Glutamatergic neuron (in vitro differentiated cells): ENCODE measurements around the gene CST1. TPM values are rescaled to one million over a fixed set of nuclear protein-coding genes. Genes with fewer than 3 reads are reported as not detected.
"Not testable (repeated sequence)": the region's sequence is repeated elsewhere in the genome, so short reads cannot be mapped to it uniquely, and the experiment has no call there.

Experiments
- DNase-seq: peaks from one replicate; pipeline ENCODE4 v3.0.0; 2022
- H3K27ac Mint-ChIP-seq: one replicate; pipeline ENCODE4 v1.8.0; 2020; ENCODE audit warnings: mild to moderate bottlenecking, mixed read lengths, inconsistent platforms; ENCODE audit not compliant: unreplicated experiment
- H3K27me3 Mint-ChIP-seq: one replicate; pipeline ENCODE4 v1.8.0; 2020; ENCODE audit warnings: mild to moderate bottlenecking, moderate library complexity, mixed read lengths, inconsistent platforms; ENCODE audit not compliant: unreplicated experiment
- H3K36me3 Mint-ChIP-seq: one replicate; pipeline ENCODE4 v1.8.0; 2020; ENCODE audit warnings: mild to moderate bottlenecking, mixed read lengths, inconsistent platforms; ENCODE audit not compliant: unreplicated experiment
- H3K4me1 Mint-ChIP-seq: one replicate; pipeline ENCODE4 v1.8.0; 2020; ENCODE audit warnings: mild to moderate bottlenecking, low read depth, mixed read lengths, inconsistent platforms; ENCODE audit not compliant: unreplicated experiment
- H3K4me3 Mint-ChIP-seq: one replicate; pipeline ENCODE4 v1.8.0; 2020; ENCODE audit warnings: mild to moderate bottlenecking, mixed read lengths, inconsistent platforms; ENCODE audit not compliant: unreplicated experiment
- H3K9me3 Mint-ChIP-seq: one replicate; pipeline ENCODE4 v1.8.0; 2020; ENCODE audit warnings: mild to moderate bottlenecking, moderate library complexity, mixed read lengths, inconsistent platforms; ENCODE audit not compliant: unreplicated experiment
- CTCF ChIP-seq: fragments of 200-600 bp; sonication (generic); IDR thresholded peaks from one replicate; pipeline ENCODE4 v1.5.0; 2021; ENCODE audit not compliant: partially characterized antibody, unreplicated experiment
- total RNA-seq: library from RNA; stranded (reverse); fragmentation: NEBNext Ultra II Directional; extraction: Animal tissue kit (Norgen Biotek cat#: 25700); gene quantifications from one replicate; pipeline ENCODE4 v1.2.1, GENCODE V29; 2021; ENCODE audit not compliant: unreplicated experiment

The CST1 gene
- total RNA-seq, 1 donor from 2014 or later, result not detected

DNA sequence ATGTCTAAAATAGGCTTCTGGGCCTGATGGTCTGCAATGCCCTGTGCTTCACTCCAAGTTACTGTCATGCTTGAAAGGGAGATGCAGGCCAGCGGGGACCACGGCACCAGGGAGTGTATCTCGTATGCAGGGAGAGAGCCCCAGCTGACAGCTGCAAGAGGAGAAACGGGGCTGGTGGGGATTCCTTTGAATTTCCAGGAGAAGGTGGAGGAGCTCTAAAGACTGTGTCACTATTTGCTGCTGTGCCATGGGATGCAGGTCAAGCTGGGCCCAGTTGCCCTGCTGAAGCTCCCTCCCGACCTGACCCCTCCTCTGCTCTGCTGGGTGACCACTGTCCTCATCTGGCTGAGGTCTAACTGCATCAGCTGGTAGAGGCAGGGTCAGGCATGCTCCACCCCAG, 989 bp downstream of the CST1 start:
- DNase-seq, result no peak

GRCh38 chr20:23748975-23749374, 1.8 kb downstream of the CST1 start:
- H3K4me1 Mint-ChIP-seq, H3K27ac Mint-ChIP-seq, H3K27me3 Mint-ChIP-seq, H3K36me3 Mint-ChIP-seq, H3K9me3 Mint-ChIP-seq, H3K4me3 Mint-ChIP-seq, DNase-seq: not testable (repeated sequence)

More for the DNA sequence above, 989 bp downstream of the CST1 start:
- Mint-ChIP-seq H3K27me3 (peaks cover 3% of the 10 kb centered on the region), H3K9me3 (peaks cover 5% of the 10 kb centered on the region), H3K27ac (no peak overlapping the region), H3K4me1 (peaks cover 5% of the 10 kb centered on the region), H3K36me3 (no peaks in the 10 kb centered on the region), H3K4me3 (no peak overlapping the region)
- no peak for TF ChIP-seq CTCF

GRCh38 chr20:23747551-23747950, 3.2 kb downstream of the CST1 start:
- not testable (repeated sequence) for H3K4me1 Mint-ChIP-seq, H3K27ac Mint-ChIP-seq, H3K36me3 Mint-ChIP-seq, H3K4me3 Mint-ChIP-seq, H3K27me3 Mint-ChIP-seq, DNase-seq, H3K9me3 Mint-ChIP-seq

- DNase-seq, H3K9me3 Mint-ChIP-seq, H3K36me3 Mint-ChIP-seq, H3K27ac Mint-ChIP-seq, H3K4me3 Mint-ChIP-seq, H3K4me1 Mint-ChIP-seq, H3K27me3 Mint-ChIP-seq: not testable (repeated sequence)
These were observed 3.6 kb downstream of the CST1 start for GRCh38 chr20:23747092-23747491.

DNA sequence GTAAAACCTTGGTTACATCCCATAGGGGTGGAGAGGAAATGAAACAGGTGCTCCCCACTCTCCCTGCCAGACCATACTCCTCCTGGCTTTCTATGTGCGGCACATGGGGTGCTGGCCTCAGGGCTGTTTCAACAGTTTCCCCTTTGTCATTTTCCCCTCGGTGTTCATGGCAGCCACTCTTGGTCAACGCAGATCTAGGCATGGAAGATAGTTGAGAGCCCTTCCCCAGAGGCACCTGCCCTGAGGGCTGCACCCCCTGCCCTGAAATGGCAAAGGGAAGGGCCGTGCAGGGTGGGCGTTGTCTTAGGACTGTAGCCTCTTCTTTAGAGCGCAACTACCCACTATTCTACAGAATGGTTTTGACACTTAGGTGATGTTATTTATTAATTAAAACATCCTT, 4.4 kb downstream of the CST1 start:
- no peak for DNase-seq
- Mint-ChIP-seq H3K27ac (no peak overlapping the region), H3K4me1 (peaks cover 5% of the 10 kb centered on the region), H3K36me3 (no peaks in the 10 kb centered on the region), H3K27me3 (no peaks in the 10 kb centered on the region), H3K4me3 (no peak overlapping the region), H3K9me3 (peaks cover 3% of the 10 kb centered on the region)
- TF ChIP-seq CTCF, result no peak

DNA sequence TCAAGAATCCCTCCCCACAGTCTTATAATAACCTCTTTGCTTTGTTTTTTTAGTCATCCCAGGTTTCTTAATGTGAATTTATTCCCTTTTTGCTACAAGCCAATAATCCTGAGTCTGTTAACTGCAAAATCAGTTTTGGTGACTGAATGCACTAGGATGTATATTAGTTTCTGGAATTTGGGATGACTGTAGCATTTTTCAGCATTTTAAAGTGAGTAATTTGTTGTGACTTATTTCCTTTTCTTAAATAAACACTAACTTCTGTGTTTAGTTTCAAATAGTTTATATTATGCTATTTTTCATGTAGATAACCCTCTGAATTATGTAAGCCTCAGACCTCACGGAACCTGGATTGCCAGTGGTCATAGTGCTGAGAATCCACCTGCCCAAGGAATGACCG, 5.5 kb downstream of the CST1 start:
- no peaks in the 10 kb centered on the region for H3K27me3 Mint-ChIP-seq
- TF ChIP-seq CTCF, result no peak
- H3K9me3 Mint-ChIP-seq, result peaks cover 3% of the 10 kb centered on the region
- H3K36me3 Mint-ChIP-seq, result no peaks in the 10 kb centered on the region
- H3K4me3 Mint-ChIP-seq, result no peak overlapping the region
- H3K27ac Mint-ChIP-seq, result no peak overlapping the region
- no peak for DNase-seq
- H3K4me1 Mint-ChIP-seq, result peaks cover 5% of the 10 kb centered on the region

GRCh38 chr20:23744817-23745216, 5.9 kb downstream of the CST1 start:
- no peak for TF ChIP-seq CTCF
- no peaks in the 10 kb centered on the region for H3K27me3 Mint-ChIP-seq
- no peaks in the 10 kb centered on the region for H3K36me3 Mint-ChIP-seq
- H3K27ac Mint-ChIP-seq, result no peak overlapping the region
- peaks cover 3% of the 10 kb centered on the region for H3K9me3 Mint-ChIP-seq
- H3K4me1 Mint-ChIP-seq, result peaks cover 5% of the 10 kb centered on the region
- no peak overlapping the region for H3K4me3 Mint-ChIP-seq
- DNase-seq, result no peak

GRCh38 chr20:23735391-23735790, 15.3 kb downstream of the CST1 start:
- H3K27ac Mint-ChIP-seq, H3K27me3 Mint-ChIP-seq, H3K9me3 Mint-ChIP-seq: not testable (repeated sequence)

DNA sequence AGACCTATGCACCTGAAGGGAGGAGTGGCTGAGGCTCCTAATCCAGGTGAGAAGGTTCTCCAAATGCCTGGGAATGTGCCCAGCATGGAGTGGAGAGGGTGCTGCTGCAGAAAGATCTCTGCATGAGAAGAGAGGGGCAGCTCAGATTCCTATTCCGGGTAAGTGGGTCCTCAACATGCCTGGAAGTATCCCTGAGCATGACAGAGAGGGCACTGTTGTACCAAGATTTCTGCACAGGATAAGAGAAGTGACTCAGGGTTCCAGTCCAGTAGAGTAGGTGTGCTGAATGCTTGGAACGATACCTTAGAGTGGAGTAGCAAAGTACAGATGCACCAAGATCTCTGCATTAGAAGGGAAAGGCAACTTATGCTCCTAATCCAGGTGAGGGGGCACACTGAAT, 15.8 kb downstream of the CST1 start:
- not testable (repeated sequence) for H3K4me3 Mint-ChIP-seq, H3K36me3 Mint-ChIP-seq, H3K27me3 Mint-ChIP-seq, H3K27ac Mint-ChIP-seq, H3K9me3 Mint-ChIP-seq, DNase-seq, H3K4me1 Mint-ChIP-seq

More at GRCh38 chr20:23735391-23735790, 15.3 kb downstream of the CST1 start:
- not testable (repeated sequence) for DNase-seq, H3K36me3 Mint-ChIP-seq, H3K4me1 Mint-ChIP-seq, H3K4me3 Mint-ChIP-seq
